ENCODE data around the gene SCFD2. TPM values are rescaled to one million over a fixed set of nuclear protein-coding genes. Genes with fewer than 3 reads are reported as not detected.

The SCFD2 gene
- total and polyA plus RNA-seq, 2 donors (not counting 3 experiments of a cell fraction or from before 2014, with no cell fraction given), result 12.3 to 22.8 TPM

- H4K20me1 ChIP-seq (replicated peaks; ENCODE audit: control insufficient read depth, extremely low read depth, insufficient read depth, low read length), result no peaks in the 10 kb centered on the region
- H3K4me2 ChIP-seq (ENCODE audit: insufficient read depth, low read length), result no peak overlapping the region
- H3K4me1 ChIP-seq (ENCODE audit: control insufficient read depth, extremely low read depth, insufficient read depth, low read length), result no peaks in the 10 kb centered on the region
- DNase-seq (ENCODE audit: low read depth, low spot score) (no peak), FAIRE-seq (no peak)
- no peaks in the 10 kb centered on the region for H3K9me1 ChIP-seq (replicated peaks; ENCODE audit: control insufficient read depth, extremely low read depth, insufficient read depth, low read length)
- ChIA-PET CTCF (interaction anchor here (1.0 kb wide), 1 partner anchor 12 kb away, joined by 3 read pairs; no protein-coding TSS in a partner anchor), POLR2A (no interaction called here)
- no peak overlapping the region for H3K9ac ChIP-seq (replicated peaks; ENCODE audit: extremely low read depth, insufficient read depth, low read length)
- no peak overlapping the region for H3K4me3 ChIP-seq (replicated peaks in 1 of 3; ENCODE audit: insufficient read depth in 1 of 3, low read depth in 1 of 3, low read length in 3 of 3)
- dilution Hi-C loops (cut with MboI; ENCODE audit: extremely low pct_ligation_motif_present, low sequenced_read_pairs) (no loop called here), intact Hi-C loops (cut with micrococcal nuclease) (no loop called here)
- no peaks in the 10 kb centered on the region for H3K36me3 ChIP-seq (ENCODE audit: control insufficient read depth in 2 of 2, extremely low read depth in 1 of 2, insufficient read depth in 2 of 2, low read length in 2 of 2)
- H3K79me2 ChIP-seq (ENCODE audit: control insufficient read depth, insufficient read depth, low read length), result no peaks in the 10 kb centered on the region
- no peaks in the 10 kb centered on the region for H3K9me3 ChIP-seq (replicated peaks; ENCODE audit: control insufficient read depth, insufficient read depth, low read length)
- no peaks in the 10 kb centered on the region for H3K27me3 ChIP-seq (ENCODE audit: control insufficient read depth in 2 of 2, insufficient read depth in 2 of 2, low read length in 2 of 2)
- TF ChIP-seq EZH2 (IDR thresholded peaks at IDR 0.05; ENCODE audit: borderline replicate concordance, low read depth, low read length, severe bottlenecking) (no peak), CTCF (IDR thresholded peaks at IDR 0.05; ENCODE audit: extremely low read depth in 1 of 2, insufficient read depth in 1 of 2, low read depth in 1 of 2, low read length in 2 of 2) (no peak), GATA2 (IDR thresholded peaks at IDR 0.05; ENCODE audit: insufficient read depth, insufficient read length, low read depth, low read length) (no peak), MYC (IDR thresholded peaks at IDR 0.05; ENCODE audit: low read depth, low read length) (no peak), JUN (IDR thresholded peaks at IDR 0.05; ENCODE audit: borderline replicate concordance, insufficient read depth, insufficient read length, low read depth) (no peak), POLR2AphosphoS5 (IDR thresholded peaks at IDR 0.05; ENCODE audit: insufficient read depth, low read depth, low read length) (no peak), MAX (IDR thresholded peaks at IDR 0.05; ENCODE audit: insufficient read depth, insufficient read length) (no peak), POLR2A (IDR thresholded peaks at IDR 0.05; ENCODE audit: low read depth, low read length) (no peak), FOS (IDR thresholded peaks at IDR 0.05; ENCODE audit: borderline replicate concordance, insufficient read depth, low read length) (no peak)
- no TSS peak for BruUV-seq (replicated peaks)
- no peak overlapping the region for H3K27ac ChIP-seq (ENCODE audit: insufficient read depth, low read depth, low read length)
- no peak overlapping the region for H2AFZ ChIP-seq (ENCODE audit: low read depth, low read length)
These were observed 306.6 kb downstream of the SCFD2 start for GRCh38 chr4:53059256-53059655.
